ENCODE measurements around the gene PCDHGA11.
"Not testable (repeated sequence)": the region's sequence is repeated elsewhere in the genome, so short reads cannot be mapped to it uniquely, and the experiment has no call there.

The PCDHGA11 gene

DNA sequence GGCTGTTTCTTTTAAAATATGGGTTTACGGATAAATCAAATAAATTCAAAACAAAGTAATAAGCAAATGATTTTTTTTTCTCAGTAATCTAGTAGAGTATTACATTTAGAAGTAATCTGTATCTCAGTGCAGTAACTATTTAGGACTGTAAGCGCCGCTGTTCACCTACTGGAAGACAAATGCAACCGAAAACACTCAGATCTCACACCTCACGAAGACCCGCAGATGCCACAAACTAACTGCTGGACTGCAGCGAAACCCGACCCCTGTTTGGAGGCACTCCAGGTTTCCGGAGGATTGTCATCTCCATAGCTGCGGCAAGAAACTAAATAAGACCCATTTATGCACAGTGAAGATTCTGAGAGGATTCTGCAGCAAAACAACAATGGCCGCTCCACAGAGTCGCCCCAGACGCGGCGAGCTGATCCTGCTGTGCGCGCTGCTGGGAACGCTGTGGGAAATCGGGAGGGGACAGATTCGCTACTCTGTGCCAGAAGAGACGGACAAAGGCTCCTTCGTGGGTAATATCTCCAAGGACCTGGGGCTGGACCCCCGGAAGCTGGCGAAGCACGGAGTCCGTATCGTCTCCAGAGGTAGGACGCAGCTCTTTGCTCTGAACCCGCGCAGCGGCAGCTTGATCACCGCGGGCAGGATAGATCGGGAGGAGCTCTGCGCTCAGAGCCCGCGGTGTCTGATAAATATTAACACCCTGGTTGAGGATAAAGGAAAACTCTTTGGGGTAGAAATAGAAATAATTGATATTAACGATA is 28.2 kb upstream of the PCDHGA11 start, which contains the start of gene PCDHGA8:
PCDHGA8 (plus strand) TSS at position 205 of the 770 bp plus-strand sequence; CDS start at position 386, 181 bp downstream.
- H3K4me1 Mint-ChIP-seq (ENCODE audit: low read depth), result no peaks in the 10 kb centered on the region
- peaks cover 7% of the 10 kb centered on the region for H3K36me3 Mint-ChIP-seq (ENCODE audit: low read depth)
- peaks cover 72% of the 10 kb centered on the region for H3K27me3 Mint-ChIP-seq
- H3K9me3 Mint-ChIP-seq, result peaks cover 59% of the 10 kb centered on the region
- no peak within 1 kb of the TSS for H3K27ac Mint-ChIP-seq
- H3K4me3 Mint-ChIP-seq, result no peak within 1 kb of the TSS
- intact Hi-C loops (cut with micrococcal nuclease), result no loop called here

DNA sequence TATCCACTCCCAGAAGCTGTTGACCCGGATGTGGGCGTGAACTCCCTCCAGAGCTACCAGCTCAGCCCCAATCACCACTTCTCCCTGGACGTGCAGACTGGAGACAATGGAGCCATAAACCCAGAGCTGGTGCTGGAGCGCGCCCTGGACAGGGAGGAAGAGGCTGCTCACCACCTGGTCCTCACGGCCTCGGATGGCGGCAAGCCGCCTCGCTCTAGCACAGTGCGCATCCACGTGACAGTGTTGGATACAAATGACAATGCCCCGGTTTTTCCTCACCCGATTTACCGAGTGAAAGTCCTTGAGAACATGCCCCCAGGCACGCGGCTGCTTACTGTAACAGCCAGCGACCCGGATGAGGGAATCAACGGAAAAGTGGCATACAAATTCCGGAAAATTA is 27.6 kb upstream of the PCDHGA11 start:
- Mint-ChIP-seq H3K27ac (no peak overlapping the region), H3K4me1 (ENCODE audit: low read depth) (no peaks in the 10 kb centered on the region), H3K9me3 (peaks cover 57% of the 10 kb centered on the region), H3K4me3 (no peak overlapping the region), H3K36me3 (ENCODE audit: low read depth) (peaks cover 7% of the 10 kb centered on the region), H3K27me3 (peaks cover 72% of the 10 kb centered on the region)
- intact Hi-C loops (cut with micrococcal nuclease), result no loop called here

DNA sequence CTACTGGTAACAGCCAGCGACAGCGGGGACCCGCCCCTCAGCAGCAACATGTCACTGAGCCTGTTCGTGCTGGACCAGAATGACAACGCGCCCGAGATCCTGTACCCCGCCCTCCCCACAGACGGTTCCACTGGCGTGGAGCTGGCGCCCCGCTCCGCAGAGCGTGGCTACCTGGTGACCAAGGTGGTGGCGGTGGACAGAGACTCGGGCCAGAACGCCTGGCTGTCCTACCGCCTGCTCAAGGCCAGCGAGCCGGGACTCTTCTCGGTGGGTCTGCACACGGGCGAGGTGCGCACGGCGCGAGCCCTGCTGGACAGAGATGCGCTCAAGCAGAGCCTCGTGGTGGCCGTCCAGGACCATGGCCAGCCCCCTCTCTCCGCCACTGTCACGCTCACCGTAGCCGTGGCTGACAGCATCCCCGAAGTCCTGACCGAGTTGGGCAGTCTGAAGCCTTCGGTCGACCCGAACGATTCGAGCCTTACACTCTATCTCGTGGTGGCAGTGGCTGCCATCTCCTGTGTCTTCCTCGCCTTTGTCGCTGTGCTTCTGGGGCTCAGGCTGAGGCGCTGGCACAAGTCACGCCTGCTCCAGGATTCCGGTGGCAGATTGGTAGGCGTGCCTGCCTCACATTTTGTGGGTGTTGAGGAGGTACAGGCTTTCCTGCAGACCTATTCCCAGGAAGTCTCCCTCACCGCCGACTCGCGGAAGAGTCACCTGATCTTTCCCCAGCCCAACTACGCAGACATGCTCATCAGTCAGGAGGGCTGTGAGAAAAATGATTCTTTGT is 26.3 kb upstream of the PCDHGA11 start:
- peaks cover 55% of the 10 kb centered on the region for H3K9me3 Mint-ChIP-seq
- peaks cover 72% of the 10 kb centered on the region for H3K27me3 Mint-ChIP-seq
- H3K27ac Mint-ChIP-seq; H3K36me3 Mint-ChIP-seq (ENCODE audit: low read depth); intact Hi-C loops (cut with micrococcal nuclease); H3K4me3 Mint-ChIP-seq; H3K4me1 Mint-ChIP-seq (ENCODE audit: low read depth): not testable (repeated sequence)

DNA sequence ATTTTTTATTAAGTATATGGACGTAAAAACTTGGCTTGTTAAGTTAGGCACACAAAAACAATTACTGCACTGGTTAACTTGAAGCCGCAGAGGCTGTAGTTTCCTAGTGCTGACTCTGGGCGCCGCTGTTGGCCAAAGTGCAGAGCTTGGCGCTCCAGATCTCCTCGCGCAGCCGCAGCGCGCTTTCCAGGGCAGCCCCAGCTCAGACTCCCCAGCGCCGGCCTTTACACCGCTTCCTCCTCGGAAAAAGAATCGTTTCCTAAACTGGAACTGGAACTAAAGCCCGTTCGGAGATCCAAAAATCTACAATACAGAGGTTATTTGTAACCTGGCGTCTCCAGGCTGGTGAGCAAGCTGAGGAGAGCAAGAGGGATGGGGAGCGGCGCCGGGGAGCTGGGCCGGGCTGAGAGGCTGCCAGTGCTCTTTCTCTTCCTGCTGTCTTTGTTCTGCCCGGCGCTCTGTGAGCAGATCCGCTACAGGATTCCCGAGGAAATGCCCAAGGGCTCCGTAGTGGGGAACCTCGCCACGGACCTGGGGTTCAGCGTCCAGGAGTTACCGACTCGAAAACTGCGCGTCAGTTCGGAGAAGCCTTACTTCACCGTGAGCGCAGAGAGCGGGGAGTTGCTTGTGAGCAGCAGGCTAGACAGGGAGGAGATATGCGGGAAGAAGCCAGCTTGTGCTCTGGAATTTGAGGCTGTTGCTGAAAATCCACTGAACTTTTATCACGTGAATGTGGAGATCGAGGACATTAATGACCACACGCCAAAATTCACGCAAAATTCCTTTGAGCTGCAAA is 22.9 kb upstream of the PCDHGA11 start, which contains the start of gene PCDHGB5:
PCDHGB5 (plus strand) TSS at position 192 of the 796 bp plus-strand sequence; CDS start at position 373, 181 bp downstream.
- H3K36me3 Mint-ChIP-seq (ENCODE audit: low read depth); H3K4me1 Mint-ChIP-seq (ENCODE audit: low read depth); H3K27ac Mint-ChIP-seq; intact Hi-C loops (cut with micrococcal nuclease): not testable (repeated sequence)
- Mint-ChIP-seq H3K4me3 (peak within 1 kb of the TSS; percentile 67), H3K27me3 (peaks cover 74% of the 10 kb centered on the region), H3K9me3 (peaks cover 49% of the 10 kb centered on the region)

DNA sequence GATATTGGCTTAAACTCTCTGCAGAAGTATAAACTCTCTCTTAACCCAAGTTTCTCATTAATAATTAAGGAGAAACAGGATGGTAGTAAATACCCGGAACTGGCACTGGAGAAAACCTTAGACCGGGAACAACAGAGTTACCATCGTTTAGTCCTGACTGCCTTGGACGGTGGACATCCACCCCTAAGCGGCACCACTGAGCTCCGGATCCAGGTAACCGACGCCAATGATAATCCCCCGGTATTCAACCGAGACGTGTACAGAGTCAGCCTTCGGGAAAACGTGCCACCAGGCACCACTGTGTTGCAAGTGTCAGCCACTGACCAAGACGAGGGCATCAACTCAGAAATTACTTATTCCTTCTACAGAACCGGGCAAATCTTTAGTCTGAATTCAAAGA is 22.2 kb upstream of the PCDHGA11 start:
- H3K4me1 Mint-ChIP-seq (ENCODE audit: low read depth), result no peaks in the 10 kb centered on the region
- H3K27ac Mint-ChIP-seq, result no peak overlapping the region
- H3K4me3 Mint-ChIP-seq, result no peak overlapping the region
- peaks cover 49% of the 10 kb centered on the region for H3K9me3 Mint-ChIP-seq
- intact Hi-C loops (cut with micrococcal nuclease), result no loop called here
- no peaks in the 10 kb centered on the region for H3K36me3 Mint-ChIP-seq (ENCODE audit: low read depth)
- H3K27me3 Mint-ChIP-seq, result peaks cover 74% of the 10 kb centered on the region

DNA sequence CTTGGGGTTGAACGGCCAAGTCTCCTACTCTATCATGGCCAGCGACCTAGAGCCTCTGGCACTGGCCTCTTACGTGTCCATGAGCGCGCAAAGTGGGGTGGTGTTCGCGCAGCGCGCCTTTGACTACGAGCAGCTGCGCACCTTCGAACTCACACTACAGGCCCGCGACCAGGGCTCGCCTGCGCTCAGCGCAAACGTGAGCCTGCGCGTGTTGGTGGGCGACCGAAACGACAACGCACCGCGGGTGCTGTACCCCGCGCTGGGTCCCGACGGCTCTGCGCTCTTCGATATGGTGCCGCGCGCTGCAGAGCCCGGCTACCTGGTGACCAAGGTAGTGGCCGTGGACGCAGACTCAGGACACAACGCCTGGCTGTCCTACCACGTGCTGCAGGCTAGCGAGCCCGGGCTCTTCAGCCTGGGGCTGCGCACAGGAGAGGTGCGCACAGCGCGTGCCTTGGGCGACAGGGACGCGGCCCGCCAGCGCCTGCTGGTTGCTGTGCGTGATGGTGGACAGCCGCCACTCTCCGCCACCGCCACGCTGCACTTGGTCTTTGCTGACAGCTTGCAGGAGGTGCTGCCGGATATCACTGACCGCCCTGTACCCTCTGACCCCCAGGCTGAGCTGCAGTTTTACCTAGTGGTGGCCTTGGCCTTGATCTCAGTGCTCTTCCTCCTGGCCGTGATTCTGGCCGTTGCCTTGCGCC is 21.1 kb upstream of the PCDHGA11 start:
- Mint-ChIP-seq H3K9me3 (peaks cover 45% of the 10 kb centered on the region), H3K27ac (no peak overlapping the region), H3K36me3 (ENCODE audit: low read depth) (no peaks in the 10 kb centered on the region), H3K4me3 (no peak overlapping the region), H3K4me1 (ENCODE audit: low read depth) (no peaks in the 10 kb centered on the region), H3K27me3 (peaks cover 76% of the 10 kb centered on the region)
- intact Hi-C loops (cut with micrococcal nuclease), result no loop called here

DNA sequence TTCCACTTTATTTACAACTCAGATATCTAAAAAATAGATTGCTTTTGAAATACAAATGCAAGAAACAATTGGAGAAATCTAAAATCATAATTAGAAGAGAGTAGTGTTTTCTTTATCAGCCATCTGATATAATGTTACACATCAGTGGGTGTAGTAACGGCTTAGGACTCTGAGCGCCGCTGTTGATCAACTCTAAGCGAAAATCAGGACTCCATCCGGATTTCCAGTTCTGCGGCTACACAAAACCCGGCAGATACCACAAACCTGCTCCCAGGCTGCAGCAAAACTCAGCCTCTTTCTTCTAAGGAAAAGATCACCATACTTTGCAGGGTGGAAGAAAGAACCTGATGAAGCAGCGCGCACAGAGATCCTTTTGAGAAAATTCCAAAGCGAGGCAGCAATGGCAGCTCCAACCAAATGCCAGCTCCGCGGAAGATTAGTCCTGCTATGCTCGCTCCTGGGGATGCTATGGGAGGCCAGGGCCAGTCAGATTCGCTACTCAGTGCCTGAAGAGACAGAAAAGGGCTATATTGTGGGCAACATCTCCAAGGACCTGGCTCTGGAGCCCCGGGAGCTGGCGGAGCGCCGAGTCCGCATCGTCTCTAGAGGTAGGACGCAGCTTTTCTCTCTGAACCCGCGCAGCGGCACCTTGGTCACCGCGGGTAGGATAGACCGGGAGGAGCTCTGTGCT is 18.2 kb upstream of the PCDHGA11 start, which contains the start of gene PCDHGA9:
PCDHGA9 (plus strand) TSS at position 226 of the 691 bp plus-strand sequence; CDS start at position 401, 175 bp downstream.
- Mint-ChIP-seq H3K4me3 (no peak within 1 kb of the TSS), H3K27me3 (peaks cover 77% of the 10 kb centered on the region), H3K36me3 (ENCODE audit: low read depth) (no peaks in the 10 kb centered on the region), H3K27ac (no peak within 1 kb of the TSS), H3K4me1 (ENCODE audit: low read depth) (no peaks in the 10 kb centered on the region), H3K9me3 (peaks cover 38% of the 10 kb centered on the region)
- intact Hi-C loops (cut with micrococcal nuclease), result no loop called here

DNA sequence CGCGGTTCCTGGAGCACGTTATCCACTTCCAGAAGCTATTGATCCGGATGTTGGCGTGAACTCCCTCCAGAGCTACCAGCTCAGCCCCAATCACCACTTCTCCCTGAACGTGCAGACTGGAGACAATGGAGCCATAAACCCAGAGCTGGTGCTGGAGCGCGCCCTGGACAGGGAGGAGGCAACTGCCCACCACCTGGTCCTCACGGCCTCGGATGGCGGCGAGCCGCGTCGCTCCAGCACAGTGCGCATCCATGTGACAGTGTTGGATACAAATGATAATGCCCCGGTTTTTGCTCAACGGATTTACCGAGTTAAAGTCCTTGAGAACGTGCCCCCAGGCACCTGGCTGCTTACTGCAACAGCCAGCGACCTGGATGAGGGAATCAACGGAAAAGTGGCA is 17.5 kb upstream of the PCDHGA11 start:
- H3K4me3 Mint-ChIP-seq, result no peak overlapping the region
- peaks cover 5% of the 10 kb centered on the region for H3K4me1 Mint-ChIP-seq (ENCODE audit: low read depth)
- H3K27ac Mint-ChIP-seq, result no peak overlapping the region
- no peaks in the 10 kb centered on the region for H3K36me3 Mint-ChIP-seq (ENCODE audit: low read depth)
- H3K27me3 Mint-ChIP-seq, result peaks cover 80% of the 10 kb centered on the region
- intact Hi-C loops (cut with micrococcal nuclease), result no loop called here
- peaks cover 44% of the 10 kb centered on the region for H3K9me3 Mint-ChIP-seq

DNA sequence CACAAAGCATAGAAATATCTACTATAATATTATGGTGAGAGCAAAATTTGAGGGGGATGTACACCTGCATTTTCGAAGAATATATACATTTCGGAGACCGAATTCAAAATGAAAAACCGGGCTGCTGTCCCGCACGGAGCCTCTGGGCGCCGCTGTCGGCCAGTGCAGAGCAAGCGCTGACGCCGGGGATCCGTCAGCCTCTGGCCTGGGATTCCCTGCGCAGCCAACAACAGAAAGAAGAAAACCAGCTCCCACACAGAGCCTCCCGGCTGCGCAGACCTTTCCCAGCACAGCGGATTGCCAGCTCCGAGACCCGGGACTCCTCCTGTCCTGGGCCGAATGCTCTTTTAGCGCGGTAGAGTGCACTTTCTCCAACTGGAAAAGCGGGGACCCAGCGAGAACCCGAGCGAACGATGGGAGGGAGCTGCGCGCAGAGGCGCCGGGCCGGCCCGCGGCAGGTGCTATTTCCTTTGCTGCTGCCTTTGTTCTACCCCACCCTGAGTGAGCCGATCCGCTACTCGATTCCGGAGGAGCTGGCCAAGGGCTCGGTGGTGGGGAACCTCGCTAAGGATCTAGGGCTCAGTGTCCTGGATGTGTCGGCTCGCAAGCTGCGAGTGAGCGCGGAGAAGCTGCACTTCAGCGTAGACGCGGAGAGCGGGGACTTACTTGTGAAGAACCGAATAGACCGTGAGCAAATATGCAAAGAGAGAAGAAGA is 12.9 kb upstream of the PCDHGA11 start, which contains the start of gene PCDHGB6:
PCDHGB6 (plus strand) TSS at position 232 of the 716 bp plus-strand sequence; CDS start at position 414, 182 bp downstream.
- H3K36me3 Mint-ChIP-seq (ENCODE audit: low read depth); H3K4me1 Mint-ChIP-seq (ENCODE audit: low read depth); intact Hi-C loops (cut with micrococcal nuclease); H3K27ac Mint-ChIP-seq: not testable (repeated sequence)
- peak within 1 kb of the TSS; percentile 74 for H3K4me3 Mint-ChIP-seq
- H3K27me3 Mint-ChIP-seq, result peaks cover 84% of the 10 kb centered on the region
- peaks cover 41% of the 10 kb centered on the region for H3K9me3 Mint-ChIP-seq

DNA sequence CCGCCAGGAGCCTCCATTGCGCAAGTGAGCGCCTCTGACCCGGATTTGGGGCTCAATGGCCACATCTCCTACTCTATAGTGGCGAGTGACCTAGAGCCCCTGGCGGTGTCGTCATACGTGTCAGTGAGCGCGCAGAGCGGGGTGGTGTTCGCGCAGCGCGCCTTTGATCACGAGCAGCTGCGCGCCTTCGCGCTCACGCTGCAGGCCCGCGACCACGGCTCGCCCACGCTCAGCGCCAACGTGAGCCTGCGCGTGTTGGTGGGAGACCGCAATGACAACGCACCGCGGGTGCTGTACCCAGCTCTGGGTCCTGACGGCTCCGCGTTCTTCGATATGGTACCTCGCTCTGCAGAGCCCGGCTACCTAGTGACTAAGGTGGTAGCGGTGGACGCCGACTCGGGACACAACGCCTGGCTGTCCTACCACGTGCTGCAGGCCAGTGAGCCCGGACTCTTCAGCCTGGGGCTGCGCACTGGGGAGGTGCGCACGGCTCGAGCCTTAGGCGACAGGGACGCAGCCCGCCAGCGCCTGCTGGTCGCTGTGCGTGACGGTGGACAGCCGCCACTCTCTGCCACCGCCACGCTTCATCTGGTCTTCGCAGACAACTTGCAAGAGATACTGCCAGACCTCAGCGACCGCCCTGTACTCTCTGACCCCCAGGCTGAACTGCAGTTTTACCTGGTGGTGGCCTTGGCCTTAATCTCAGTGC is 11.1 kb upstream of the PCDHGA11 start:
- H3K9me3 Mint-ChIP-seq, result peaks cover 28% of the 10 kb centered on the region
- H3K4me1 Mint-ChIP-seq (ENCODE audit: low read depth), result peaks cover 18% of the 10 kb centered on the region
- intact Hi-C loops (cut with micrococcal nuclease), result loop anchor here (10.0 kb wide), 1 partner anchor 85 kb away; the partner anchor contains the start of gene TAF7
- no peak overlapping the region for H3K27ac Mint-ChIP-seq
- peaks cover 84% of the 10 kb centered on the region for H3K27me3 Mint-ChIP-seq
- H3K4me3 Mint-ChIP-seq, result no peak overlapping the region
- H3K36me3 Mint-ChIP-seq (ENCODE audit: low read depth), result no peaks in the 10 kb centered on the region

DNA sequence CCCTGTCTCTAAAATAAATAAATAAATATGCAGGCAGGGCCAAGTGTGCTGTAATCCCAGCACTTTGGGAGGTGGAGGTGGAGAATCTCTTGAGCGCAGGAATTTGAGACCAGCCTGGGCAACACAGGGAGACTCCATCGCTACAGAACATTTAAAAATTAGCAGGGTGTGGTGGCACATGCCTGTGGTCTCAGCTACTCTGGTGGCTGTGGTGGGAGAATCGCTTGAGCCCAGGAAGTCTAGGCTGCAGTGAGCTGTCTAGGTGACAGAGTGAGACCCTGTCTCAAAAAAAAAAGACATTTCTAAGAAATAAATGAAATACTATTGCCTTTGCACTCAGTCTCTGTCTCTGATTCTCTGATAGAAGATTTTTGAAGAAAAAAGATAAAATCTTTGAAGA is 9.3 kb upstream of the PCDHGA11 start:
- Mint-ChIP-seq H3K4me1 (ENCODE audit: low read depth) (peaks cover 23% of the 10 kb centered on the region), H3K4me3 (no peak overlapping the region), H3K9me3 (peaks cover 28% of the 10 kb centered on the region), H3K27ac (no peak overlapping the region), H3K27me3 (peaks cover 81% of the 10 kb centered on the region), H3K36me3 (ENCODE audit: low read depth) (no peaks in the 10 kb centered on the region)
- intact Hi-C loops (cut with micrococcal nuclease), result loop anchor here (10.0 kb wide), 1 partner anchor 87 kb away; the partner anchor contains the start of gene TAF7
